Ishikawa (cell line): ENCODE measurements around the gene PLA2R1.

Experiments
- CEBPB ChIP-seq: IDR thresholded peaks from 2 replicates; pipeline ENCODE4 v1.6.1; 2012
- CREB1 ChIP-seq: IDR thresholded peaks from 2 replicates; pipeline ENCODE4 v1.6.1; 2012; ENCODE audit warnings: low read depth
- EGR1 ChIP-seq: IDR thresholded peaks from 2 replicates; pipeline ENCODE4 v1.6.1; 2012
- EP300 ChIP-seq: IDR thresholded peaks from 2 replicates; pipeline ENCODE4 v1.6.1; 2012; ENCODE audit warnings: borderline replicate concordance
- FOXM1 ChIP-seq: IDR thresholded peaks from 2 replicates; pipeline ENCODE4 v1.6.1; 2012; ENCODE audit warnings: low read depth, borderline replicate concordance
- NFIC ChIP-seq: IDR thresholded peaks from 2 replicates; pipeline ENCODE4 v1.6.1; 2012
- RAD21 ChIP-seq: IDR thresholded peaks from 2 replicates; pipeline ENCODE4 v1.6.1; 2012; ENCODE audit warnings: low read depth
- REST ChIP-seq: IDR thresholded peaks from 2 replicates; pipeline ENCODE4 v1.6.1; 2012; ENCODE audit warnings: low read depth, mild to moderate bottlenecking
- TAF1 ChIP-seq: IDR thresholded peaks from 2 replicates; pipeline ENCODE4 v1.6.1; 2012; ENCODE audit warnings: low read depth, mild to moderate bottlenecking
- TCF12 ChIP-seq: IDR thresholded peaks from 2 replicates; pipeline ENCODE4 v1.6.1; 2012; ENCODE audit warnings: low read depth
- TEAD4 ChIP-seq: IDR thresholded peaks from 2 replicates; pipeline ENCODE4 v1.6.1; 2012
- USF1 ChIP-seq: IDR thresholded peaks from 2 replicates; pipeline ENCODE4 v1.6.1; 2012
- YY1 ChIP-seq: IDR thresholded peaks from 2 replicates; pipeline ENCODE4 v1.6.1; 2012; ENCODE audit warnings: low read depth
- ZBTB7A ChIP-seq: IDR thresholded peaks from 2 replicates; pipeline ENCODE4 v1.6.1; 2012; ENCODE audit warnings: low read depth
- TF ChIP-seq, protein P1 (sequence below): IDR thresholded peaks from 2 replicates; pipeline ENCODE4 v1.6.1; 2012

The PLA2R1 gene

DNA sequence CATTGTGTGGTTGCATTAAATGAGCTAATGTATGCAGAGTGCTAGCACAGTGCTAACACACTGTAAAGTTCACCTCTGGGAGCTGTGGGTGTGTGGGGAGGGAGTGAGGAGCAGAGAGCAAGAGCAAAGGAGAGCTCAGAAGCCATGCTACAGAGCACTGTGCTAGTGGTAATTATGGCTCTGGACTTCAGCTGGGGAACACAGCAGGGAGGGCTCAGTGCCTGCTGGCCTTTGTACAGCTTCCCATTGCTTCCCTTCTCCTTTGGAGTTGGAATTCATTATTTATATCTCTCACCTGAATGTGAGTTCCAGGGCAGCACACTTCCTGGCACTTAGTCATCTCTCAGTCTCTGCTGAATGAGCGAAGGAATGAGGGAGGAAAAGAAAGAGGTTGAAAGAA is 2.5 kb upstream of the PLA2R1 start:
- TF ChIP-seq EP300 (no peak), REST (no peak), EGR1 (no peak), ZBTB7A (no peak), CREB1 (no peak), USF1 (no peak), TEAD4 (no peak), CEBPB (no peak), NFIC (no peak), YY1 (no peak)
- TF ChIP-seq, protein P1, sequence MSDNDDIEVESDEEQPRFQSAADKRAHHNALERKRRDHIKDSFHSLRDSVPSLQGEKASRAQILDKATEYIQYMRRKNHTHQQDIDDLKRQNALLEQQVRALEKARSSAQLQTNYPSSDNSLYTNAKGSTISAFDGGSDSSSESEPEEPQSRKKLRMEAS: no peak

DNA sequence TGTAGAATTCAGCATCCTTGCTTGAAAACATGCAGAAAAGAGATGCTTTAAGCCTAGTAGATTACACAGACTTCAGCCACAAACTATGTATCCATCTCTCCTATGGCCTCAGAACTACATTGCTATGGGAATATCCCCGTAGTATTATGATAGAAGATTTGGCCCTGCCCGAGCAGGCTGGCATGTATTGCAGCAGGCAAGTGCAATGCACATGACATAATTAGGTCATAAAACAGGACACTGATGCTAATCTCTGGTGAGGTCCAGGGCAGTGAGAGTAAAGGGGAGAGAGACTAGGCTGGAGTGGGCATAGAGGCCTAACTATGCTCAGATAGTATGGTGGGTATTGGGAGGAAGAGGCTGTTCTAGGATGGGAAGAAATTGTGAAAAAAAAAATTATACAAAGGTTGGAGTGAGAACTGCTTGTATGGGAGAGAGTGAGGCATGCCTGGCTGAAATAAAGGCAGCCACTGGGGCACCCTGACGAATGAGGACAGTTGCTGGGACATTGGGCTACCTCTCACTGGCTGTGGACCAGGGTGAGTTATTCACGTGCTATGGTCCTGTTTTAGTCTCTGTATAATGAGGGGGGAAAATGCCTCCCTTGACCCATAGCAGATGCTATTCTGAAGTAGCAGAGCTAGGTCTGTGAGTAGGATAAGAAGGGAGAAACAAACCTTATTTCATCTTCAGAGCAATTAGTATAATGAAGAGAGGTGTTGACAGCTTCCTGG is 1.6 kb upstream of the PLA2R1 start:
- TF ChIP-seq, protein P1: no peak
- TF ChIP-seq USF1: no peak
- no peak for TF ChIP-seq TCF12
- no peak for TF ChIP-seq CEBPB
- no peak for TF ChIP-seq TAF1
- TF ChIP-seq TEAD4: no peak
- TF ChIP-seq FOXM1: no peak
- TF ChIP-seq YY1: no peak
- no peak for TF ChIP-seq CREB1
- TF ChIP-seq RAD21: no peak
- TF ChIP-seq EGR1: no peak

DNA sequence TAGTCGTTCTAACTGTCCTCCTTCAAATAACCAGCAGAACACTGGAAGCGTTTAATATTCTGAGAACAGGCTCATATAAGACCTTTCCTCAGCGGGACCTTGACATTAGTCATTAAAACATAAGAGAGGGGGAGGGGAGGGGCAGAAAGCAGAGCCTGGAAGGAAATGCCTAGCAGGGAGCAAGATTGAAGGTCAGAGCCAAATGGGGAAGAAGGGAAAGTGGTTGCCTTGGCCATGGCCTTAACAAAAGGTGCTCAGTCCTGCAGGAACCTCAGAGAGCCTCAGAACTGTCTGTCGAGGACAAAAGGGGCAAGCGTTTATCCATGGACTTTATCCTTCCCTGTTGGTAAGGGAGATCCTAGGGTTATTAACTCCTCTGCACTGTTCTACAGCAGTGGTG is 856 bp upstream of the PLA2R1 start:
- TF ChIP-seq YY1 (no peak), REST (no peak), CEBPB (no peak), CREB1 (no peak), TAF1 (no peak), TEAD4 (no peak), EP300 (no peak), USF1 (no peak), ZBTB7A (no peak), RAD21 (no peak), EGR1 (no peak), NFIC (no peak), TCF12 (no peak)

DNA sequence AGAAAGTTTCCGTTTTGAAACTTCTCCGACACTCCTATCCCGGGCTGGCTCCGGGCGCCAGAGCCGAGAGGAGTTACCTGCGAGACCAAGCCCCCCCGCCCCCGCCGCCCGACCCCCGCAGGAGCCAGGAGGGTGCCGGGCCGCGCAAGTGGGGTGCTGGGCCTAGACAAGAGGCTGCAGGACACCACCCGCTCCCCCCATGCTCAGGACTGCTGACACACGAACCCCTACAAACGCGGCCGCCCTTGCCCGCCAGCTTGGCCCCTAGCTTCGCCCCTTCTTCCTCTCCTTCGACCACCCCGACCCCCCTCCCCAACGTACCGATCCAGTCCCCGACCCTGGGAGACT is 497 bp downstream of the PLA2R1 start:
- no peak for TF ChIP-seq YY1
- TF ChIP-seq TAF1: no peak
- TF ChIP-seq TEAD4: no peak
- TF ChIP-seq ZBTB7A: no peak
- no peak for TF ChIP-seq RAD21
- TF ChIP-seq USF1: no peak

- TF ChIP-seq YY1 (no peak), RAD21 (no peak), ZBTB7A (no peak), REST (no peak), FOXM1 (no peak), TAF1 (no peak), TEAD4 (no peak), EP300 (no peak)
These were observed 882 bp downstream of the PLA2R1 start for GRCh38 chr2:160061533-160061932.
